ENCODE results near the gene EIF4G2.

DNA sequence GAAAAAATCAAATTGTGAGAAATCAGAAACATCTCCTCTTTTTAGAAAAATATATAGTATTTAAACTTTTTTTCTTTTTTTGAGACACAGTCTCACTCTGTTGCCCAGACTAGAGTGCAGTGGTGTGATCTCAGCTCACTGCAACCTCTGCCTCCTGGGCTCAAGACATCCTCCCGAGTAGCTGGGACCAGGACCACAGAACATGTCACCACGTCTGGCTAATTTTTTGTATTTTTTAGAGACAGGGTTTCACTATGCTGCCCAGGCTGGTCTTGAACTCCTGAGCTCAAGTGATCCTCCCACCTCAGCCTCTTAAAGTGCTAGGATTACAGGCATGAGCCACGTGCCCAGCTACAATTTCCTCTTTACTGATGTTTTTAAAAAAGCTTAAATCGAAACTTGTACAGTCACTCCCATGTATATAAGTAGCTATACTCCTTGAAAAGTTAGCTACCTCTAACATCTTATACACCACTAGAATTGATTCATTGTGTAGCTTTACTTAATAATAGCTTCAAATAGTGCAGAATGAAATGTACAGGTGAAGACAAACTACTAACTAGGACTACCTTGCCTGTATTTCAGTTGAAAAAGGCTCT lies 10.3 kb downstream of the EIF4G2 start:
- TF ChIP-seq POLR2A (IDR thresholded peaks at IDR 0.05) (no peak), EP300 (IDR thresholded peaks at IDR 0.05) (no peak)
- TF ChIP-seq, protein P1, sequence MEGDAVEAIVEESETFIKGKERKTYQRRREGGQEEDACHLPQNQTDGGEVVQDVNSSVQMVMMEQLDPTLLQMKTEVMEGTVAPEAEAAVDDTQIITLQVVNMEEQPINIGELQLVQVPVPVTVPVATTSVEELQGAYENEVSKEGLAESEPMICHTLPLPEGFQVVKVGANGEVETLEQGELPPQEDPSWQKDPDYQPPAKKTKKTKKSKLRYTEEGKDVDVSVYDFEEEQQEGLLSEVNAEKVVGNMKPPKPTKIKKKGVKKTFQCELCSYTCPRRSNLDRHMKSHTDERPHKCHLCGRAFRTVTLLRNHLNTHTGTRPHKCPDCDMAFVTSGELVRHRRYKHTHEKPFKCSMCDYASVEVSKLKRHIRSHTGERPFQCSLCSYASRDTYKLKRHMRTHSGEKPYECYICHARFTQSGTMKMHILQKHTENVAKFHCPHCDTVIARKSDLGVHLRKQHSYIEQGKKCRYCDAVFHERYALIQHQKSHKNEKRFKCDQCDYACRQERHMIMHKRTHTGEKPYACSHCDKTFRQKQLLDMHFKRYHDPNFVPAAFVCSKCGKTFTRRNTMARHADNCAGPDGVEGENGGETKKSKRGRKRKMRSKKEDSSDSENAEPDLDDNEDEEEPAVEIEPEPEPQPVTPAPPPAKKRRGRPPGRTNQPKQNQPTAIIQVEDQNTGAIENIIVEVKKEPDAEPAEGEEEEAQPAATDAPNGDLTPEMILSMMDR (IDR thresholded peaks at IDR 0.05) = no peak

Measured in tibial nerve (tissue), 4 donors.